MM.1S (cell line): ENCODE results near the gene MIOX.

Experiments used
- EZH2phosphoT487 ChIP-seq: fragments of 300-600 bp; sonication (generic); IDR thresholded peaks from 2 replicates; pipeline ENCODE4 v1.6.1; 2018; ENCODE audit warnings: antibody characterized with exemption, low read length
- TF ChIP-seq, protein P1 (sequence below): fragments of 300-600 bp; sonication (generic); IDR thresholded peaks from 2 replicates; pipeline ENCODE4 v1.5.1; 2016; ENCODE audit warnings: antibody characterized with exemption, low read length, mixed read lengths

DNA sequence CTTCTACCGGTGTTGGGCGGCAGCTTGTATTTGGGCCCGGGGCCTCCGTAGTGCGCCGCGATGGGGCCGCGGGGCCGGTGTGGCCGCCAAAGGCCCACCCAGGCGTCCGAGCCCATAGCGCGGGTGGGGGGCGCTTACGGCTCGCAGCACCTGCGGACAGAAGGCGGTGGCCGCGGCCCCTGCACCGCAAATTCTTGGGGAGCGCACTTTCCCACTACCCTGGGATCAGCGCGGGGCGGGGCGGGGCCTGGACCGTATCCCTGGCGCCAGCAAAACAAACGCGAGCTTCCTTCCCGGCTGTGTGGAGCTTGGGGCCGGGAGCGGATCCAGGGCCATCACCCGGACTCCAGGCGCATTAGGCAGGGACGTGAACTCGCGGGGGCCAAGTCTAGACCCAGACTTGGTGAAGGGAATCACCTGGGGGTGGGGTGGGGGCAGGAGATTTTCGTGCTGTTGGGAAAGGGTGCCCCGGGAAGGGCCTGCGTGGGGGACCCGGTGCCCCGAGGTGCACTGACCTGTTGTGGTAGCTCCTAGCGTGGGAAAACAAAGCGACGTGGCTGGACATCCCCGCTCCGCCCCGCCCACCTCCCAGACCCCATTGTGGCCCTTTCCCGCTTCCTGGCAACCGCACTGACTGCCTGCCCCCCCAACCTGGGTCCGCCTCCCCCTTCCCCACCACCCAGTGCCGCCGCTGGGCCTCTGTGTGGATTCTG, 45.5 kb downstream of the MIOX start:
- TF ChIP-seq, protein P1, sequence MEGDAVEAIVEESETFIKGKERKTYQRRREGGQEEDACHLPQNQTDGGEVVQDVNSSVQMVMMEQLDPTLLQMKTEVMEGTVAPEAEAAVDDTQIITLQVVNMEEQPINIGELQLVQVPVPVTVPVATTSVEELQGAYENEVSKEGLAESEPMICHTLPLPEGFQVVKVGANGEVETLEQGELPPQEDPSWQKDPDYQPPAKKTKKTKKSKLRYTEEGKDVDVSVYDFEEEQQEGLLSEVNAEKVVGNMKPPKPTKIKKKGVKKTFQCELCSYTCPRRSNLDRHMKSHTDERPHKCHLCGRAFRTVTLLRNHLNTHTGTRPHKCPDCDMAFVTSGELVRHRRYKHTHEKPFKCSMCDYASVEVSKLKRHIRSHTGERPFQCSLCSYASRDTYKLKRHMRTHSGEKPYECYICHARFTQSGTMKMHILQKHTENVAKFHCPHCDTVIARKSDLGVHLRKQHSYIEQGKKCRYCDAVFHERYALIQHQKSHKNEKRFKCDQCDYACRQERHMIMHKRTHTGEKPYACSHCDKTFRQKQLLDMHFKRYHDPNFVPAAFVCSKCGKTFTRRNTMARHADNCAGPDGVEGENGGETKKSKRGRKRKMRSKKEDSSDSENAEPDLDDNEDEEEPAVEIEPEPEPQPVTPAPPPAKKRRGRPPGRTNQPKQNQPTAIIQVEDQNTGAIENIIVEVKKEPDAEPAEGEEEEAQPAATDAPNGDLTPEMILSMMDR, result no peak
- no peak for TF ChIP-seq EZH2phosphoT487
